GM12892 (cell line): ENCODE measurements around the gene SAP25.
"Not testable (repeated sequence)": the region's sequence is repeated elsewhere in the genome, so short reads cannot be mapped to it uniquely, and the experiment has no call there.

Experiments
- POLR2A ChIP-seq: IDR thresholded peaks from 2 replicates; pipeline ENCODE4 v1.6.1; 2011; ENCODE audit warnings: low read depth, low read length, control low read depth
- POLR2AphosphoS5 ChIP-seq: IDR thresholded peaks from 2 replicates; pipeline ENCODE4 v1.6.1; 2011; ENCODE audit warnings: low read depth, low read length, control low read depth
- TAF1 ChIP-seq: IDR thresholded peaks from 2 replicates; pipeline ENCODE4 v1.6.1; 2011; ENCODE audit warnings: low read depth, mild to moderate bottlenecking, control low read depth, low read length, borderline replicate concordance

GRCh38 chr7:100528108-100528866, 45.4 kb downstream of the SAP25 start:
- TF ChIP-seq POLR2AphosphoS5, POLR2A, TAF1: not testable (repeated sequence)
